Measurements from ENCODE around the gene EXOC4.

The EXOC4 gene

GRCh38 chr7:133733401-133733800 is 480.5 kb downstream of the EXOC4 start:
- no peaks in the 10 kb centered on the region for H3K9me3 ChIP-seq (ENCODE audit: insufficient read depth, low read length)
- no peak for DNase-seq (ENCODE audit: low read depth, low spot score)
- H3K27me3 ChIP-seq (ENCODE audit: insufficient read depth, insufficient read length): no peaks in the 10 kb centered on the region
- H3K4me3 ChIP-seq (ENCODE audit: insufficient read length, low read depth): no peak overlapping the region
- TF ChIP-seq ZNF274 (IDR thresholded peaks at IDR 0.05; ENCODE audit: low read depth, low read length) (no peak), SUZ12 (IDR thresholded peaks at IDR 0.05; ENCODE audit: extremely low read depth, insufficient read depth, insufficient read length) (no peak), YY1 (IDR thresholded peaks at IDR 0.05; ENCODE audit: insufficient read depth, insufficient read length) (no peak)
- H3K36me3 ChIP-seq (ENCODE audit: insufficient read depth, insufficient read length, low read length): no peaks in the 10 kb centered on the region
- no peaks in the 10 kb centered on the region for H3K4me1 ChIP-seq (ENCODE audit: insufficient read depth, insufficient read length)
- no peak overlapping the region for H3K9ac ChIP-seq (ENCODE audit: insufficient read length, low read depth)

- H3K9ac ChIP-seq (ENCODE audit: insufficient read length, low read depth): no peak overlapping the region
- TF ChIP-seq SUZ12 (IDR thresholded peaks at IDR 0.05; ENCODE audit: extremely low read depth, insufficient read depth, insufficient read length): no peak
- no peak for TF ChIP-seq ZNF274 (IDR thresholded peaks at IDR 0.05; ENCODE audit: low read depth, low read length)
- no peak for TF ChIP-seq YY1 (IDR thresholded peaks at IDR 0.05; ENCODE audit: insufficient read depth, insufficient read length)
- no peak overlapping the region for H3K4me3 ChIP-seq (ENCODE audit: insufficient read length, low read depth)
- no peaks in the 10 kb centered on the region for H3K4me1 ChIP-seq (ENCODE audit: insufficient read depth, insufficient read length)
- DNase-seq (ENCODE audit: low read depth, low spot score): no peak
- H3K27me3 ChIP-seq (ENCODE audit: insufficient read depth, insufficient read length): no peaks in the 10 kb centered on the region
- no peaks in the 10 kb centered on the region for H3K9me3 ChIP-seq (ENCODE audit: insufficient read depth, low read length)
- H3K36me3 ChIP-seq (ENCODE audit: insufficient read depth, insufficient read length, low read length): no peaks in the 10 kb centered on the region
Observed at GRCh38 chr7:133735222-133735621, 482.3 kb downstream of the EXOC4 start.

GRCh38 chr7:133739817-133740216 is 486.9 kb downstream of the EXOC4 start:
- no peaks in the 10 kb centered on the region for H3K27me3 ChIP-seq (ENCODE audit: insufficient read depth, insufficient read length)
- no peak overlapping the region for H3K4me3 ChIP-seq (ENCODE audit: insufficient read length, low read depth)
- no peak for DNase-seq (ENCODE audit: low read depth, low spot score)
- TF ChIP-seq SUZ12 (IDR thresholded peaks at IDR 0.05; ENCODE audit: extremely low read depth, insufficient read depth, insufficient read length): no peak
- no peak for TF ChIP-seq YY1 (IDR thresholded peaks at IDR 0.05; ENCODE audit: insufficient read depth, insufficient read length)
- no peak for TF ChIP-seq ZNF274 (IDR thresholded peaks at IDR 0.05; ENCODE audit: low read depth, low read length)
- no peak overlapping the region for H3K9ac ChIP-seq (ENCODE audit: insufficient read length, low read depth)
- no peaks in the 10 kb centered on the region for H3K9me3 ChIP-seq (ENCODE audit: insufficient read depth, low read length)
- H3K4me1 ChIP-seq (ENCODE audit: insufficient read depth, insufficient read length): no peaks in the 10 kb centered on the region
- H3K36me3 ChIP-seq (ENCODE audit: insufficient read depth, insufficient read length, low read length): no peaks in the 10 kb centered on the region

- H3K4me1 ChIP-seq (ENCODE audit: insufficient read depth, insufficient read length): no peaks in the 10 kb centered on the region
- no peaks in the 10 kb centered on the region for H3K9me3 ChIP-seq (ENCODE audit: insufficient read depth, low read length)
- TF ChIP-seq SUZ12 (IDR thresholded peaks at IDR 0.05; ENCODE audit: extremely low read depth, insufficient read depth, insufficient read length): no peak
- no peak for TF ChIP-seq YY1 (IDR thresholded peaks at IDR 0.05; ENCODE audit: insufficient read depth, insufficient read length)
- no peak for TF ChIP-seq ZNF274 (IDR thresholded peaks at IDR 0.05; ENCODE audit: low read depth, low read length)
- no peak overlapping the region for H3K9ac ChIP-seq (ENCODE audit: insufficient read length, low read depth)
- H3K27me3 ChIP-seq (ENCODE audit: insufficient read depth, insufficient read length): no peaks in the 10 kb centered on the region
- no peak overlapping the region for H3K4me3 ChIP-seq (ENCODE audit: insufficient read length, low read depth)
- no peak for DNase-seq (ENCODE audit: low read depth, low spot score)
- no peaks in the 10 kb centered on the region for H3K36me3 ChIP-seq (ENCODE audit: insufficient read depth, insufficient read length, low read length)
Observed at GRCh38 chr7:133741078-133741477, 488.2 kb downstream of the EXOC4 start.

GRCh38 chr7:133741703-133742102 is 488.8 kb downstream of the EXOC4 start:
- Histone ChIP-seq H3K4me3 (ENCODE audit: insufficient read length, low read depth) (no peak overlapping the region), H3K4me1 (ENCODE audit: insufficient read depth, insufficient read length) (no peaks in the 10 kb centered on the region), H3K9ac (ENCODE audit: insufficient read length, low read depth) (no peak overlapping the region), H3K27me3 (ENCODE audit: insufficient read depth, insufficient read length) (no peaks in the 10 kb centered on the region), H3K36me3 (ENCODE audit: insufficient read depth, insufficient read length, low read length) (no peaks in the 10 kb centered on the region), H3K9me3 (ENCODE audit: insufficient read depth, low read length) (no peaks in the 10 kb centered on the region)
- TF ChIP-seq ZNF274 (IDR thresholded peaks at IDR 0.05; ENCODE audit: low read depth, low read length): no peak
- TF ChIP-seq SUZ12 (IDR thresholded peaks at IDR 0.05; ENCODE audit: extremely low read depth, insufficient read depth, insufficient read length): no peak
- TF ChIP-seq YY1 (IDR thresholded peaks at IDR 0.05; ENCODE audit: insufficient read depth, insufficient read length): no peak
- DNase-seq (ENCODE audit: low read depth, low spot score): no peak

- no peak overlapping the region for H3K4me3 ChIP-seq (ENCODE audit: insufficient read length, low read depth)
Observed at GRCh38 chr7:133742709-133743538, 490.0 kb downstream of the EXOC4 start.

GRCh38 chr7:133744451-133744850 is 491.6 kb downstream of the EXOC4 start:
- Histone ChIP-seq H3K9me3 (ENCODE audit: insufficient read depth, low read length) (no peaks in the 10 kb centered on the region), H3K9ac (ENCODE audit: insufficient read length, low read depth) (no peak overlapping the region), H3K4me3 (ENCODE audit: insufficient read length, low read depth) (no peak overlapping the region), H3K4me1 (ENCODE audit: insufficient read depth, insufficient read length) (no peaks in the 10 kb centered on the region), H3K36me3 (ENCODE audit: insufficient read depth, insufficient read length, low read length) (no peaks in the 10 kb centered on the region), H3K27me3 (ENCODE audit: insufficient read depth, insufficient read length) (no peaks in the 10 kb centered on the region)
- DNase-seq (ENCODE audit: low read depth, low spot score): no peak
- TF ChIP-seq SUZ12 (IDR thresholded peaks at IDR 0.05; ENCODE audit: extremely low read depth, insufficient read depth, insufficient read length) (no peak), ZNF274 (IDR thresholded peaks at IDR 0.05; ENCODE audit: low read depth, low read length) (no peak), YY1 (IDR thresholded peaks at IDR 0.05; ENCODE audit: insufficient read depth, insufficient read length) (no peak)

More at GRCh38 chr7:133742709-133743538, 490.0 kb downstream of the EXOC4 start:
- TF ChIP-seq YY1 (IDR thresholded peaks at IDR 0.05; ENCODE audit: insufficient read depth, insufficient read length) (no peak), ZNF274 (IDR thresholded peaks at IDR 0.05; ENCODE audit: low read depth, low read length) (no peak), SUZ12 (IDR thresholded peaks at IDR 0.05; ENCODE audit: extremely low read depth, insufficient read depth, insufficient read length) (no peak)
- H3K9ac ChIP-seq (ENCODE audit: insufficient read length, low read depth): no peak overlapping the region
- H3K27me3 ChIP-seq (ENCODE audit: insufficient read depth, insufficient read length): no peaks in the 10 kb centered on the region
- no peaks in the 10 kb centered on the region for H3K9me3 ChIP-seq (ENCODE audit: insufficient read depth, low read length)
- H3K4me1 ChIP-seq (ENCODE audit: insufficient read depth, insufficient read length): no peaks in the 10 kb centered on the region
- H3K36me3 ChIP-seq (ENCODE audit: insufficient read depth, insufficient read length, low read length): no peaks in the 10 kb centered on the region
- no peak for DNase-seq (ENCODE audit: low read depth, low spot score)

Measured in NT2/D1 (cell line).